K562 (cell line): ENCODE data around the gene MVK. TPM values are rescaled to one million over a fixed set of nuclear protein-coding genes. Genes with fewer than 3 reads are reported as not detected.

ENCODE experiments used
- ATF7 ChIP-seq: fragments of 450-650 bp; IDR thresholded peaks from 2 replicates; pipeline ENCODE4 v1.7.1; 2014; ENCODE audit warnings: mild to moderate bottlenecking, moderate library complexity
- ELF1 ChIP-seq: fragments of 200-800 bp; sonication (Bioruptor generic); IDR thresholded peaks from 2 replicates; pipeline ENCODE4 v1.6.1; 2016; ENCODE audit warnings: missing genetic modification characterization, missing compliant biosample characterization
- GABPB1 ChIP-seq: sonication (generic); formaldehyde crosslinking; IDR thresholded peaks from 2 replicates; pipeline ENCODE4 v1.8.0; 2022; ENCODE audit warnings: mild to moderate bottlenecking, missing genetic modification reagents
- RNF2 ChIP-seq: sonication (generic); IDR thresholded peaks from 2 replicates; pipeline ENCODE4 v1.6.1; 2016
- polyA plus RNA-seq, 8 experiments: library from polyadenylated mRNA; depleted of rRNA in 4 of 8; stranded (reverse) in 5 of 8; unstranded in 3 of 8; fragments of >200 nt; fragmentation: Nextera tagmentation in 2 of 8; fragmentation: Illumina TruSeq in 1 of 8; extraction: Ambion mirVana in 2 of 8; extraction: Trizol in 1 of 8; gene quantifications; 2 replicates each; pipeline versions ENCODE4 v1.2.1 to v1.2.3, GENCODE V29; 2011 to 2014; ENCODE audit warnings: inconsistent platforms in 1 of 8, missing spikeins in 1 of 8
- total RNA-seq, 7 experiments: library from RNA; depleted of rRNA in 6 of 7; stranded (reverse); fragments of >200 nt in 6 of 7; fragmentation: Illumina TruSeq in 2 of 7; extraction: Trizol in 2 of 7; gene quantifications; 2 replicates each; pipeline versions ENCODE4 v1.2.1 to v1.2.3, GENCODE V29; 2011 to 2021; ENCODE audit warnings: low replicate concordance in 1 of 7
- TF ChIP-seq, protein P1 (sequence below): fragments of 450-650 bp; IDR thresholded peaks from 2 replicates; pipeline ENCODE4 v1.6.1; 2016; ENCODE audit warnings: mild to moderate bottlenecking, moderate library complexity
- TF ChIP-seq, protein P2 (sequence below), 2 experiments: fragments of 450-650 bp in 1 of 2; IDR thresholded peaks; 2 replicates each; pipeline ENCODE4 v1.6.1; 2011 to 2017; ENCODE audit warnings: low read depth in 2 of 2, antibody characterized with exemption in 1 of 2, borderline replicate concordance in 1 of 2, low read length in 1 of 2, mild to moderate bottlenecking in 1 of 2, mixed read lengths in 1 of 2; ENCODE audit not compliant: control insufficient read depth in 1 of 2
- TF ChIP-seq, protein P3 (sequence below): fragments of 450-650 bp; IDR thresholded peaks from 2 replicates; pipeline ENCODE4 v1.6.1; 2018; ENCODE audit not compliant: partially characterized antibody

Gene MVK
- total and polyA plus RNA-seq, 9 of the 15 experiments (the other 6 are each of a cell fraction or from before 2014, with no cell fraction given), result 0.41 to 33.6 (median 18.8) TPM

DNA sequence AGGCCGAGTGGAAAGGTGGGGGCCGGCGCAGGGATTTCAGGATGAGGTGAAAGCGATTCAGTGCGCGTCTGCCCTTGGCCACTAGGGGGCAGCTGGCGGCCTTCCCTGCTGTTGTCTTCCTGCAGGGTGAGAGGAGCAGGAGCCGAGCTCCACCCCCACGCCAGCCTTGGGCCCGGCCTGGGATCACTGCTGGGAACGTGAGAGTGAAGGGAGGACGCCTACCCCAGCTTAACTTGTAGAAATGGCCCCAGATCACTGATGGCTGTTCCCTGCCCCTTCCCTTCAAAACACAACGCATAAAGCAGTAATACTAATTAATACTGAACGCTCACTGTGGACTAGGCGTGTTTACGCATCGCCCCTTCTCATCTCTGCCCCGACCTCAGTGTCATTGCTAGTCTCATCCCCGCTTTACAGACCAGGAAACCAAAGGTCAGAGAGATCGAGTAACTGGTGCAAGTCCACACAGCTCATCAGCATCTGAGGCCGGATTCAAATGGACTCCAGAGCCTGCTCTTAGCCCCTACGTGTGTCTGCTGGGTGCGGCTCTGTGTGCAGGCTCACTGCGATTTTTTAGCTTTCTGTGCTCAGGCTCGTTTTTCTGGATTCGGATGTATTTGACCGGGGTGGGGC, 24.3 kb downstream of the MVK start (continued):
- TF ChIP-seq, protein P1, sequence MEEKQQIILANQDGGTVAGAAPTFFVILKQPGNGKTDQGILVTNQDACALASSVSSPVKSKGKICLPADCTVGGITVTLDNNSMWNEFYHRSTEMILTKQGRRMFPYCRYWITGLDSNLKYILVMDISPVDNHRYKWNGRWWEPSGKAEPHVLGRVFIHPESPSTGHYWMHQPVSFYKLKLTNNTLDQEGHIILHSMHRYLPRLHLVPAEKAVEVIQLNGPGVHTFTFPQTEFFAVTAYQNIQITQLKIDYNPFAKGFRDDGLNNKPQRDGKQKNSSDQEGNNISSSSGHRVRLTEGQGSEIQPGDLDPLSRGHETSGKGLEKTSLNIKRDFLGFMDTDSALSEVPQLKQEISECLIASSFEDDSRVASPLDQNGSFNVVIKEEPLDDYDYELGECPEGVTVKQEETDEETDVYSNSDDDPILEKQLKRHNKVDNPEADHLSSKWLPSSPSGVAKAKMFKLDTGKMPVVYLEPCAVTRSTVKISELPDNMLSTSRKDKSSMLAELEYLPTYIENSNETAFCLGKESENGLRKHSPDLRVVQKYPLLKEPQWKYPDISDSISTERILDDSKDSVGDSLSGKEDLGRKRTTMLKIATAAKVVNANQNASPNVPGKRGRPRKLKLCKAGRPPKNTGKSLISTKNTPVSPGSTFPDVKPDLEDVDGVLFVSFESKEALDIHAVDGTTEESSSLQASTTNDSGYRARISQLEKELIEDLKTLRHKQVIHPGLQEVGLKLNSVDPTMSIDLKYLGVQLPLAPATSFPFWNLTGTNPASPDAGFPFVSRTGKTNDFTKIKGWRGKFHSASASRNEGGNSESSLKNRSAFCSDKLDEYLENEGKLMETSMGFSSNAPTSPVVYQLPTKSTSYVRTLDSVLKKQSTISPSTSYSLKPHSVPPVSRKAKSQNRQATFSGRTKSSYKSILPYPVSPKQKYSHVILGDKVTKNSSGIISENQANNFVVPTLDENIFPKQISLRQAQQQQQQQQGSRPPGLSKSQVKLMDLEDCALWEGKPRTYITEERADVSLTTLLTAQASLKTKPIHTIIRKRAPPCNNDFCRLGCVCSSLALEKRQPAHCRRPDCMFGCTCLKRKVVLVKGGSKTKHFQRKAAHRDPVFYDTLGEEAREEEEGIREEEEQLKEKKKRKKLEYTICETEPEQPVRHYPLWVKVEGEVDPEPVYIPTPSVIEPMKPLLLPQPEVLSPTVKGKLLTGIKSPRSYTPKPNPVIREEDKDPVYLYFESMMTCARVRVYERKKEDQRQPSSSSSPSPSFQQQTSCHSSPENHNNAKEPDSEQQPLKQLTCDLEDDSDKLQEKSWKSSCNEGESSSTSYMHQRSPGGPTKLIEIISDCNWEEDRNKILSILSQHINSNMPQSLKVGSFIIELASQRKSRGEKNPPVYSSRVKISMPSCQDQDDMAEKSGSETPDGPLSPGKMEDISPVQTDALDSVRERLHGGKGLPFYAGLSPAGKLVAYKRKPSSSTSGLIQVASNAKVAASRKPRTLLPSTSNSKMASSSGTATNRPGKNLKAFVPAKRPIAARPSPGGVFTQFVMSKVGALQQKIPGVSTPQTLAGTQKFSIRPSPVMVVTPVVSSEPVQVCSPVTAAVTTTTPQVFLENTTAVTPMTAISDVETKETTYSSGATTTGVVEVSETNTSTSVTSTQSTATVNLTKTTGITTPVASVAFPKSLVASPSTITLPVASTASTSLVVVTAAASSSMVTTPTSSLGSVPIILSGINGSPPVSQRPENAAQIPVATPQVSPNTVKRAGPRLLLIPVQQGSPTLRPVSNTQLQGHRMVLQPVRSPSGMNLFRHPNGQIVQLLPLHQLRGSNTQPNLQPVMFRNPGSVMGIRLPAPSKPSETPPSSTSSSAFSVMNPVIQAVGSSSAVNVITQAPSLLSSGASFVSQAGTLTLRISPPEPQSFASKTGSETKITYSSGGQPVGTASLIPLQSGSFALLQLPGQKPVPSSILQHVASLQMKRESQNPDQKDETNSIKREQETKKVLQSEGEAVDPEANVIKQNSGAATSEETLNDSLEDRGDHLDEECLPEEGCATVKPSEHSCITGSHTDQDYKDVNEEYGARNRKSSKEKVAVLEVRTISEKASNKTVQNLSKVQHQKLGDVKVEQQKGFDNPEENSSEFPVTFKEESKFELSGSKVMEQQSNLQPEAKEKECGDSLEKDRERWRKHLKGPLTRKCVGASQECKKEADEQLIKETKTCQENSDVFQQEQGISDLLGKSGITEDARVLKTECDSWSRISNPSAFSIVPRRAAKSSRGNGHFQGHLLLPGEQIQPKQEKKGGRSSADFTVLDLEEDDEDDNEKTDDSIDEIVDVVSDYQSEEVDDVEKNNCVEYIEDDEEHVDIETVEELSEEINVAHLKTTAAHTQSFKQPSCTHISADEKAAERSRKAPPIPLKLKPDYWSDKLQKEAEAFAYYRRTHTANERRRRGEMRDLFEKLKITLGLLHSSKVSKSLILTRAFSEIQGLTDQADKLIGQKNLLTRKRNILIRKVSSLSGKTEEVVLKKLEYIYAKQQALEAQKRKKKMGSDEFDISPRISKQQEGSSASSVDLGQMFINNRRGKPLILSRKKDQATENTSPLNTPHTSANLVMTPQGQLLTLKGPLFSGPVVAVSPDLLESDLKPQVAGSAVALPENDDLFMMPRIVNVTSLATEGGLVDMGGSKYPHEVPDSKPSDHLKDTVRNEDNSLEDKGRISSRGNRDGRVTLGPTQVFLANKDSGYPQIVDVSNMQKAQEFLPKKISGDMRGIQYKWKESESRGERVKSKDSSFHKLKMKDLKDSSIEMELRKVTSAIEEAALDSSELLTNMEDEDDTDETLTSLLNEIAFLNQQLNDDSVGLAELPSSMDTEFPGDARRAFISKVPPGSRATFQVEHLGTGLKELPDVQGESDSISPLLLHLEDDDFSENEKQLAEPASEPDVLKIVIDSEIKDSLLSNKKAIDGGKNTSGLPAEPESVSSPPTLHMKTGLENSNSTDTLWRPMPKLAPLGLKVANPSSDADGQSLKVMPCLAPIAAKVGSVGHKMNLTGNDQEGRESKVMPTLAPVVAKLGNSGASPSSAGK, result no peak
- TF ChIP-seq, protein P2, sequence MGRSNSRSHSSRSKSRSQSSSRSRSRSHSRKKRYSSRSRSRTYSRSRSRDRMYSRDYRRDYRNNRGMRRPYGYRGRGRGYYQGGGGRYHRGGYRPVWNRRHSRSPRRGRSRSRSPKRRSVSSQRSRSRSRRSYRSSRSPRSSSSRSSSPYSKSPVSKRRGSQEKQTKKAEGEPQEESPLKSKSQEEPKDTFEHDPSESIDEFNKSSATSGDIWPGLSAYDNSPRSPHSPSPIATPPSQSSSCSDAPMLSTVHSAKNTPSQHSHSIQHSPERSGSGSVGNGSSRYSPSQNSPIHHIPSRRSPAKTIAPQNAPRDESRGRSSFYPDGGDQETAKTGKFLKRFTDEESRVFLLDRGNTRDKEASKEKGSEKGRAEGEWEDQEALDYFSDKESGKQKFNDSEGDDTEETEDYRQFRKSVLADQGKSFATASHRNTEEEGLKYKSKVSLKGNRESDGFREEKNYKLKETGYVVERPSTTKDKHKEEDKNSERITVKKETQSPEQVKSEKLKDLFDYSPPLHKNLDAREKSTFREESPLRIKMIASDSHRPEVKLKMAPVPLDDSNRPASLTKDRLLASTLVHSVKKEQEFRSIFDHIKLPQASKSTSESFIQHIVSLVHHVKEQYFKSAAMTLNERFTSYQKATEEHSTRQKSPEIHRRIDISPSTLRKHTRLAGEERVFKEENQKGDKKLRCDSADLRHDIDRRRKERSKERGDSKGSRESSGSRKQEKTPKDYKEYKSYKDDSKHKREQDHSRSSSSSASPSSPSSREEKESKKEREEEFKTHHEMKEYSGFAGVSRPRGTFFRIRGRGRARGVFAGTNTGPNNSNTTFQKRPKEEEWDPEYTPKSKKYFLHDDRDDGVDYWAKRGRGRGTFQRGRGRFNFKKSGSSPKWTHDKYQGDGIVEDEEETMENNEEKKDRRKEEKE (IDR thresholded peaks at IDR 0.05; ENCODE audit: borderline replicate concordance in 1 of 2, control insufficient read depth in 1 of 2, low read depth in 2 of 2, low read length in 1 of 2), result no peak
- no peak for TF ChIP-seq RNF2
- no peak; the same call in 1 of the 2 replicates for TF ChIP-seq ATF7
- no peak for TF ChIP-seq ELF1
- TF ChIP-seq, protein P3, sequence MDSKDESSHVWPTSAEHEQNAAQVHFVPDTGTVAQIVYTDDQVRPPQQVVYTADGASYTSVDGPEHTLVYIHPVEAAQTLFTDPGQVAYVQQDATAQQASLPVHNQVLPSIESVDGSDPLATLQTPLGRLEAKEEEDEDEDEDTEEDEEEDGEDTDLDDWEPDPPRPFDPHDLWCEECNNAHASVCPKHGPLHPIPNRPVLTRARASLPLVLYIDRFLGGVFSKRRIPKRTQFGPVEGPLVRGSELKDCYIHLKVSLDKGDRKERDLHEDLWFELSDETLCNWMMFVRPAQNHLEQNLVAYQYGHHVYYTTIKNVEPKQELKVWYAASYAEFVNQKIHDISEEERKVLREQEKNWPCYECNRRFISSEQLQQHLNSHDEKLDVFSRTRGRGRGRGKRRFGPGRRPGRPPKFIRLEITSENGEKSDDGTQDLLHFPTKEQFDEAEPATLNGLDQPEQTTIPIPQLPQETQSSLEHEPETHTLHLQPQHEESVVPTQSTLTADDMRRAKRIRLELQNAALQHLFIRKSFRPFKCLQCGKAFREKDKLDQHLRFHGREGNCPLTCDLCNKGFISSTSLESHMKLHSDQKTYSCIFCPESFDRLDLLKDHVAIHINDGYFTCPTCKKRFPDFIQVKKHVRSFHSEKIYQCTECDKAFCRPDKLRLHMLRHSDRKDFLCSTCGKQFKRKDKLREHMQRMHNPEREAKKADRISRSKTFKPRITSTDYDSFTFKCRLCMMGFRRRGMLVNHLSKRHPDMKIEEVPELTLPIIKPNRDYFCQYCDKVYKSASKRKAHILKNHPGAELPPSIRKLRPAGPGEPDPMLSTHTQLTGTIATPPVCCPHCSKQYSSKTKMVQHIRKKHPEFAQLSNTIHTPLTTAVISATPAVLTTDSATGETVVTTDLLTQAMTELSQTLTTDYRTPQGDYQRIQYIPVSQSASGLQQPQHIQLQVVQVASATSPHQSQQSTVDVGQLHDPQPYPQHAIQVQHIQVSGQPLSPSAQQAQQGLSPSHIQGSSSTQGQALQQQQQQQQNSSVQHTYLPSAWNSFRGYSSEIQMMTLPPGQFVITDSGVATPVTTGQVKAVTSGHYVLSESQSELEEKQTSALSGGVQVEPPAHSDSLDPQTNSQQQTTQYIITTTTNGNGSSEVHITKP, result peak; percentile 58
- 0 out of 2 replicates have a peak, but pooled peaks have one; percentile 26 for TF ChIP-seq GABPB1
